NCI-H1105 (cell line): Measurements from ENCODE around the gene THRSP.

Experiments
- DNase-seq: peaks from one replicate; lab custom pipeline; 2025; lab: John Stamatoyannopoulos, UW

THRSP gene

GRCh38 chr11:78097666-78098385, 34.2 kb downstream of the THRSP start:
- no peak for DNase-seq

- no peak for DNase-seq
These were observed 36.0 kb downstream of the THRSP start for GRCh38 chr11:78099666-78100065.

- DNase-seq: peak; percentile 47
These were observed 36.6 kb downstream of the THRSP start for GRCh38 chr11:78100261-78100660.

GRCh38 chr11:78100676-78101472, 37.2 kb downstream of the THRSP start:
- no peak for DNase-seq

- no peak for DNase-seq
These were observed 45.7 kb downstream of the THRSP start for GRCh38 chr11:78109081-78110015.

GRCh38 chr11:78110351-78110750, 46.7 kb downstream of the THRSP start:
- no peak for DNase-seq

GRCh38 chr11:78110830-78111229, 47.2 kb downstream of the THRSP start:
- DNase-seq: no peak

- DNase-seq: no peak
These were observed 47.6 kb downstream of the THRSP start for GRCh38 chr11:78111298-78111697.

- no peak for DNase-seq
These were observed 49.1 kb downstream of the THRSP start for GRCh38 chr11:78112582-78113275.
